GM18519 (cell line): ENCODE data around the gene ZNRD2.

ENCODE experiments used
- ATAC-seq: cut with Tn5 transposase; IDR thresholded peaks from one replicate; pipeline ENCODE4 v1.9.1; 2021; ENCODE audit warnings: mild to moderate bottlenecking, moderate library complexity; ENCODE audit not compliant: unreplicated experiment, low FRiP score

The ZNRD2 gene

DNA sequence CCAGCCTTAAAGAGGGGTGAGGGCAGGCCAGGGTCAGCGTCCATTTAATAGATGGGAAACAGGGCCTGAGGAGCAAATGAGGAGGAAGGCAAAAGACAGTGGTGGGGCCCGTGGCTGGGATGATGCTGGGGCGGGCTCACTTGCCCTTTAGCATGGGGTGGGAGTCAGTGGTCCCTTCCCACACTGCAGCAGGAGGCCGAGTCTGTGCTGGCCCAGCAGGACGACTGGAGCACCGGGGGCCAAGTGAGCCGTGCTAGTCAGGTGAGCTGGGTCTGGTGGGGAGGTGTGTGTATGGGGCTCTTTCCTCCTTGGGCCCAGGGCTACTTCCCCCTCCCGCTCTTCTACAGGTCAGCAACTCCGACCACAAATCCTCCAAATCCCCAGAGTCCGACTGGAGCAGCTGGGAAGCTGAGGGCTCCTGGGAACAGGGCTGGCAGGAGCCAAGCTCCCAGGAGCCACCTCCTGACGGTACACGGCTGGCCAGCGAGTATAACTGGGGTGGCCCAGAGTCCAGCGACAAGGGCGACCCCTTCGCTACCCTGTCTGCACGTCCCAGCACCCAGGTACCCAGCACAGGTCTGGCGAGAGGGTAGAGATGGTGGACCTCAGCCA lies 32.6 kb upstream of the ZNRD2 start:
- ATAC-seq, result no peak

DNA sequence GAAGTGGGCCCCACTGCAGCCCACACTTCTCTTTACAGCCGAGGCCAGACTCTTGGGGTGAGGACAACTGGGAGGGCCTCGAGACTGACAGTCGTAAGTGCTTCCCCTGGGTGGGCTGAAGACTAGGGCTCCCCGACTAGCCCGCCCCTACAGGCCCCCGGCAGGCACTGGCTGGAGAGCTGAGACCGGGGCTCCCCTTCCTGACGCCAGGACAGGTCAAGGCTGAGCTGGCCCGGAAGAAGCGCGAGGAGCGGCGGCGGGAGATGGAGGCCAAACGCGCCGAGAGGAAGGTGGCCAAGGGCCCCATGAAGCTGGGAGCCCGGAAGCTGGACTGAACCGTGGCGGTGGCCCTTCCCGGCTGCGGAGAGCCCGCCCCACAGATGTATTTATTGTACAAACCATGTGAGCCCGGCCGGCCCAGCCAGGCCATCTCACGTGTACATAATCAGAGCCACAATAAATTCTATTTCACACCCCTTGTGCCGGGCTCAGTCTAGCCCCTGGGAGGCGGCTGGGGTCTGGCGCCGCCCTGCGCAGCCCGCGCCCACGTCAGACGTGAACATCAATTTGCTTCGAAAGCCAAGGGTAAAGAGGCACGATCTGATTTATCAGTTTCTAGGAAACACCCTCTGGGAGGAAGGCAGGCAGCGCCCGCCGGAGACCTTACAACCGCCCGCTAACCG lies 31.9 kb upstream of the ZNRD2 start:
- ATAC-seq, result no peak

DNA sequence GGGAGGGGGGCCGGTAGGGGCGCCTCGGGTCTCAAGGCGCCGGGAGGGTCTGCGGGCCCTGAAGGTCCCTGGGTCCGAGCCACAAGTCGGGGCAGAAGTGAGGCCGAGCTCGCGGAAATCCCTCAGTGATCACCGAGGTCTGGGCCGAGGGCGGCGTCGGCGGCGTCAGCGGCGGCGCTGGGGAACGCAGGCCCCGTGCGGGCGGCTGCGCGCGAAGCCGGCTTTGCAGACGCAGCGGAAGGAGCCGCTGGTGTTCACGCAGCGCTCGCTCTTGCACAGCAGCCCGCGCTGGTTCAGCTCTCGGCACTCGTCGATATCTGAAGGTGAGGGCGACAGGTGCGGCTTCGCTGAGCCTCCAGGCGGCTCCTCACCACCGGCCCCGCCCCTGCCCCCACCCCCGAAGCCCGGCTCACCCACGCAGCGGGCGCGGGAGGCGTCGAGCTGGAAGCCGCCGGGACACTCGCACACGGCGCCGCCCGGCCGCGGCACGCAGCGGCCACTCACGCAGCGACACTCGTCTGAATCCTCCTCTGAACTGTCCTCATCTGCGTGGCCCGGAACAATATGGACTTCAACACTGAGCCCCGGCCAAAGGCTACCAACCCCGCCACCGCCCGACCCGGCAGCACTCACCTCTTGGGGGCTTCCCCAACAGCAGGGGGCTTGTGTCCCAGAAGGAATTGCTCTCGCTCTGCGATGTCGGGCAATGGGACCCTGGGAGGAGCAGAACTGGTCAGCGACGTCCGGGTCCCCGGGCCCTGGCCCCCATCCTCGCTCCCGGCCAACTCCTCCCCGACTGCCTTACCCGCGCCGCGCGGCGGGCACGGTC lies 31.1 kb upstream of the ZNRD2 start:
- ATAC-seq, result no peak

GRCh38 chr11:65539744-65540289 lies 30.5 kb upstream of the ZNRD2 start:
- no peak for ATAC-seq

GRCh38 chr11:65540290-65541092 lies 29.8 kb upstream of the ZNRD2 start:
- no peak for ATAC-seq

- no peak for ATAC-seq
These were observed 28.9 kb upstream of the ZNRD2 start for GRCh38 chr11:65541093-65541982.

DNA sequence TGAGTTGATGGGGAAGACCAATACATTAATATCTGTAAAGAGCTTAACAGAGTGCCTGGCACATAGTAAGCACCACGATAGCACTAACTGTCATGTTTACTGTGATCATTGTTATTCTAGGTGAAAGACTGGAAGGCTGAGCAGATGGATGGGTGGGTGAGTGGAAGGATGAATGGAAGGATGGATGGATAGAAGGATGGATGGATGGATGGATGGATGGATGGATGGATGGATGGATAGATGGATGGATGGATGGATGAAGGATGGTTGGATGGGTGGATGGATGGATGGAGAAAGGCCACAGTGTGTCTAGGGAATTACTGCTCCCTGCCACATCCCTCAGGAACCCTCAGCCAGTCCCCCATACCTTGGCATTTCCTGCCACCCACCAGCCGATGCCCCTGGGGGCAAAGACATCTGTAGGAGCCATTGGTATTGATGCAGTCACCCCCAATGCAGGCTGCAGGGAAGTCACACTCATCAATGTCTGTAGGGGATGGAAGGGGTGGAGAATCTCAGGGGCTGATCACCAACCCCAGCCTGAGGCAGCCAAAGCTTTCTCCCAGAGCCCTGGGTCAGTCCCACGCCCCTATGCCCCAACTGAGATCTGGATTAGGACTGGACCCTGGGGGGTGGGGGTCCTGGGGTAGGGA lies 27.4 kb upstream of the ZNRD2 start:
- no peak for ATAC-seq

DNA sequence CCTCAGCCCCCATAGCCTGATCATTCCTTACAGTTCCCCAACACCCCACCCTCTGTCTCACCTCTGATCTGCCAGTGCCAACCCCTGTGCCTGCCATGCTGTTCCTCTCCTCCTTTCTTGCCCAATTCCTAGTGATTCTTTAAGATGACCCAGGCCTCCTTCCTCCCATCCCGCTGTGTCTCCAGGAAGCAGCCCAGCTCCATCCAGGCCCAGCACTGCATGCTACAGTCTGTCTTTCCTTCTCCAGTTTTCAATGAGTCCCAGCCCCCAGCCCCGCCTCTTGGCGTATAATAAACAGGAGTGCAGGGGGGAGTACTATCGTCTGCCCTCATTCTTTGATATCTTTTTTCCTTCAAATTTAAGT lies 24.4 kb upstream of the ZNRD2 start:
- ATAC-seq, result no peak

DNA sequence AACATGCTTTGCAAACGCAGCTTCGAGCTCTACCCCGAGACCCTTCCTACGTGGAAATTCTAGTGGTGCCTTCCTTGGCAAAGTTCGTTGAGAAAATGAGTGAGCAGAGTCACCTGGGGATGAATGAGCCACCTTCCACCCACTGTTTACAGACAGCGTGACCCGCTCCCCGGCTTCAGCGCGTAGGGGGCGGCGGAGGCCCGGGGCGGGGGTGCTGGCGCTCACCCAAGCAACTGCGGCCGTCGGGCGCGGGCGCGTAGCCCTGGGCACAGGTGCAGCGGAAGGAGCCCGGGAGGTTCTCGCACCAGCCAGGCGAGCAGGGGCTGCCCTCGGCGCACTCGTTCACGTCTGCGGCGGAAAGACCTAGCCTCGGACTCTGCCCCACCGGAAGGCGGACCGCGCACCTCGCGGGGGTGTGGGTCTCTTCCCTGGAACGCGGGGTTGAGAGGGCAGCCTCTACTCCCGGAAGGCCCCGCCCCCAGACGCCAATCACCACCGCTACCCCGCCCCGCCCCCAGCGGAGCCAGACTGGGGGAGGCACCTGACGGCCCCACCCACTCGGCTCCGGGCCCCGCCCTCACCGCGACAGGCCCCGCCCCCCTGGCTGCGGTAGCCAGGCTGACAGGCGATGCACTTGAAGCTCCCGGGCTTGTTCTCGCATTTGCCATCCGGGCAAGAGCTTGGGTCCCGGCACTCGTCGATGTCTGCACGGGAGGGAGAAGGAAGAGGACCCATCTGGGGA lies 23.9 kb upstream of the ZNRD2 start:
- no peak for ATAC-seq

DNA sequence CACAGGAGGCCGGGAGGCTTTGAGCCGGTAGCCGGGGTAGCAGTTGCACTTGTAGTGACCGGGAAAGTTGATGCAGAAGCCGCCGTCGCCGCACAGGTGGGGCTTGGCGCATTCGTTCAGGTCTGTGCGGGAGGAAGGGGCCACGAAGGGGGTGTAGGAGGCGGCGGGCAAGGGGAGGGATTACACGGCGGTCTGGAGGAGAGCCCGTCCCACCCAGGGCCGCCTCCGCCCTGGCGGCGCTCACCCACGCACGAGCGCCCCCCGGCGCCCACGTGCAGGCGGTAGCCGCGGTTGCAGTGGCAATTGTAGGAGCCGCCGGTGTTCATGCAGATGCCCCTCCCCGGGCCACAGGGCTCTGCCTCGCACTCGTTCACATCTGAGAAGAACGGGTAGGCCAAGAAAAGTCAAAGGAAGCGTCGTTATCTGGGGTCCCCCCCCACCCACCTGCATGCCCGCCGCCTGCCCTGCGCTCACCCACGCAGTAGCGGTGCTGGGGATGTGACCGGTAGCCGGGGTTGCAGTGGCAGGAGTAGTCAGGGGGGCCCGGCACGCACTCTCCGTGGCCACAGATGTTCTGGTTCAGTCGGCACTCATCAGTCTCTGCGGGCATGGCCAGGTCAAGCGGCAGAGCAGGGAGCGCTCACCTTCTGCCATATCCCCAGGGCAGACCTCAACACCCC lies 22.7 kb upstream of the ZNRD2 start:
- no peak for ATAC-seq

- no peak for ATAC-seq
These were observed 21.9 kb upstream of the ZNRD2 start for GRCh38 chr11:65548395-65548794.

GRCh38 chr11:65549096-65549495 lies 21.2 kb upstream of the ZNRD2 start:
- no peak for ATAC-seq

DNA sequence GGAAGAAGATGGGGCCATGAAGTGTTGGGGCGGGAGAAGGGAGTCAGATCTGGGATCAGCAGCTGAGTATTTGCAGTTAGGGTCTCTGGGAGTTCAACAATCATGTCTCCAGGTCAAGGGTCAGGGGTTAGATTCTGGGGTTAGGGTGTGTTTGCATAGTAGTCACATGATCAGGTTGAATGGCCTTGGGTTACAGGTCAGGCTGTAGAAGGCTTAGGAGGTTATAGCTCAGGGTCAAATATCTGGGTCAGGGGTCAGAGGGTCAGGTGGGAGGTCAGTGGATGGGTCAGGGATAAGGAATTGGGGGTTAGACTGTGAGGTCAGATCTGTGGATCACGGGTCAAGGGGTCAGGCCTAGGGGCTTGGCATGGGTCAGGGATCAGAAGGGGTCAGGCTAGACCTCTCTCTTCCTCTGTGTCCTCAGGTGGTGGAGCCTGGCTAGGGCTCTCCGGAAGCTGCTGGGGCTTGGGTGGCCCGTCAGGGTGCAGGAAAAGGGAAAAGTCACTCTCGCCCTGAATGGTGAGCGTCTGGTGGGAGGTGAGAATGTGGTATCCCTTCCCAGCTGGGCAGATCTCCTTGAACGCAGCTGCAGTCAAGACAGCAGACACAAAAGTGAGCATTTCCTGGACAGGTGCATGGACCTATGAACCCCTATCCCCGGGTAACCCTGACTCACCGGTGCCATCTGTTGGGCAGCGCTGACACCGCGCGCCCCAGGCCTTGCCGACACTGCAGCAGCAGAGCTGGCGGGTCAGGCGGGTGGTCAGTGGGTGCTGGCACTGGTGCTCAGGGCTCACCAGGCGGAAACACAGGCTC lies 18.5 kb upstream of the ZNRD2 start:
- no peak for ATAC-seq

DNA sequence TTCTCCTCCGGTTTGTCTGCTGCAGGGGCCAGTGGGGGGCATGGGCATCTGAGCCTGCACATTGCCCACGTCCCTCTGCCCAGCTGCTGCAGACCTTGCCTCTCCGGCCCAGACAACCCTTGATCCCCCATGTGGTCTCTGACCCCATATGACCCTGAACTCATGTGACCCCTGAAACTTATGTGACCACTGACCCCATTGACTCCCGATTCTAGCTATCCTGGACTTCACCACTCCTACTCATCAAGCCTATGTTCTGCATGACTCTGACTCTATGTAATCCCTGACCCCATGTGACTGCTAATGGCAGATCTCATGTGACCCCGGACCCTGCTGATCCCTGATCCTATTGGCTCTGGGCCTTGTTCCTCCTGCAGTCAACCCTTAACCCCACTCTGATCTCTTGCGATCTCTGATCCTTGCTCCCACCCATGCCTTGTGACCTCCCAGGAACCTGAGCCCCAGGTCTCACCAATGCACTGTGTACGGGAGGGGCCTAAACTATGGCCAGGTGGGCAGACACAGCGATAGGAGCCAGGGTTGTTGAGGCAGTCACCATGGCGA lies 17.8 kb upstream of the ZNRD2 start:
- no peak for ATAC-seq

- ATAC-seq, result no peak
These were observed 16.8 kb upstream of the ZNRD2 start for GRCh38 chr11:65553301-65554001.
